HG03460 (cell line): Measurements from ENCODE around the gene EMX1.

Experiments
- ATAC-seq: cut with Tn5 transposase; IDR thresholded peaks from one replicate; pipeline ENCODE4 v1.9.1; 2021; ENCODE audit not compliant: unreplicated experiment

Gene EMX1

GRCh38 chr2:72924353-72925240 is 7.3 kb downstream of the EMX1 start:
- ATAC-seq: peak; percentile 47

GRCh38 chr2:72925328-72925943 is 8.1 kb downstream of the EMX1 start:
- no peak for ATAC-seq

DNA sequence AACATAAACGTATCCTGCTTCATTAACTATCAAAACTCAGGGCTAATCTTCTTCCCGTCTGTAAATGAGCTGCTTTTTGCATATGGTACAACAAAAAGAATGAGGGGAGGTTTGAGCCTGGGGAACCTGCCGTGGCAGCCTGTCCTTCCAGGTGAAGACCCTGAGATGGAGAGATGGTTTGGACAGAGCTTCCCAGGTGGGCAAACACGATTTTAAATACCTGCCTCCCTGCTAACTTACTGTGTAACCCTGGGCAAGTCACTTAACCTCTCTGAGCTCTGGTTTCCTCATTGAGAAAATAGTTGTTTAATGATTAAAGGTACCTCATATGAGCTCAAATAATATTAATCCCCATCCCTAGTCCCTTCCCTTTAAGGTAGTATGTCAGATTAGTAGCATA is 9.0 kb downstream of the EMX1 start:
- ATAC-seq: no peak

- no peak for ATAC-seq
These were observed 9.6 kb downstream of the EMX1 start for GRCh38 chr2:72926811-72927465.

DNA sequence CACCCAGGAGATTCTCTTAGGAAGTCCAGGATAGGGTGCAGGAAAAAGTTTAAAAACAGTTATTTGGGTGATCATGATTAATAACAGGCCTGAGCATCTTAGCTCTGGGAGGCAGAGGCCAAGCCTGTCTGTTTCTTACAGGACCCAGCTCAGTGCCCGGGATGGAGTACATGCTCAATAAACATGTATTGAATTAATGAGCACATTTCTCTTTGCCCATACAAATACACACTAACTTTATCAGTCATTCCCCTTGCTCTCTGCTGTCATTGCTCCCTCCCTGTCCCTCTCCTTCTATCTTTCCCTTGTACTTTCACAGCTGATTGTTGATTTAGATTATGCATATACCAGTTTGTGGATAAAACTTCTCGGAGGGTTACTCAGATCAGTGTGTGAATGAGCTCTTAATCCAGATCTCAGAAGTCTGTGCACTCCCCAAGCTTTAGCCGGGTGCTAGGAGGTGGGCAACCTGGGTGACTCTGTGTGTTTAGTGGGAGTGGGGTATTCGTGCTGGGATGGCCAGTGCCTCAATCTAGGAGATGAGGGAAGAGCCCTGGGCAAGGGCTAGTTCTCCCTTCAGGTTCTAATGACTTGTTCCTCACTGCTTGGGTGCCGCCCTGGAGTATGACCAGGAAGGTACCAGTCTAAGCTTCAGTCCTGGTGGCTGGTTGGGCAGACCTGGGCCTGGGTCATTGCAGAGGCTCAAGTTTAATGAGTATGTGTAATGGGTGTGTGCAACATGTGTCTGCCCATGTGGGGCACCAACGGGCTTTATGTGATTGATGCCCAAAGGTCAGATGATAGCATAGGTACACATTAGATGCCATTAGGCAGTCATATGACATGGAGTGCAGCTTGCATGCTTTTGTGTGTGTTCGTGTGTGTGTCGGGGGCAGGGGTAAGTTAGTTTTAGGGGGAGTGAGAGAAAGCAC is 10.6 kb downstream of the EMX1 start:
- no peak for ATAC-seq

GRCh38 chr2:72929010-72929409 is 11.7 kb downstream of the EMX1 start:
- ATAC-seq: no peak

DNA sequence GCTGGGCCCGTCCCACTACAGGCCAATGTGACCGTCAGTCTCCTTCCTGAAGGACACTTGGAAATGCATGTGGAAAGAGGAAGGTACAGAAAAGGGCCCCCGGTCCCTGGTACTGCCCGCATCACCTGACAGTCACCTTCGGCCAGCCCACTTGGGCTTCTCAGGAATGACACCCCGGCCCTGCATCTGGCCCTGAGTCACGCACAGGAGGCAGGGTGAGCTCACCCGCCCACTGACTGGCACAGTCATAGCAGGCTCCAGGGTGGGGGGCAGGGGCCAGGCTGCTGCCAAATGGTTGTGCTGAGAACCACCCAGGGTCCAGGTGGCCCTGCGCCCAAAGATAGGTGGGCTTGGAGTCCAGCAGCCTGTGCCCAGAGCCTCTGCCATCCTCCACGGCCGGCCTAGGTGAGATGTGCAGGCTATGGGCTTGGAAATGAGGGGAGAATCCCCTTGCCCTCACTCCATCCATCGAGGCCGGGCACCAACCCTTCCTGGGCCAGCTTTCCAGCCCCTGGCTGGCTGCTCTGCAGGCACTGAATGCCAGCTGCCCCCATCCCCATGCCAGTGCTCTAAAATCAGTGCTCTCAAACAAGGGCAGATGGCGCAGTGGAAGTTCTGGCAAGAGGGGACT is 14.1 kb downstream of the EMX1 start:
- no peak for ATAC-seq

DNA sequence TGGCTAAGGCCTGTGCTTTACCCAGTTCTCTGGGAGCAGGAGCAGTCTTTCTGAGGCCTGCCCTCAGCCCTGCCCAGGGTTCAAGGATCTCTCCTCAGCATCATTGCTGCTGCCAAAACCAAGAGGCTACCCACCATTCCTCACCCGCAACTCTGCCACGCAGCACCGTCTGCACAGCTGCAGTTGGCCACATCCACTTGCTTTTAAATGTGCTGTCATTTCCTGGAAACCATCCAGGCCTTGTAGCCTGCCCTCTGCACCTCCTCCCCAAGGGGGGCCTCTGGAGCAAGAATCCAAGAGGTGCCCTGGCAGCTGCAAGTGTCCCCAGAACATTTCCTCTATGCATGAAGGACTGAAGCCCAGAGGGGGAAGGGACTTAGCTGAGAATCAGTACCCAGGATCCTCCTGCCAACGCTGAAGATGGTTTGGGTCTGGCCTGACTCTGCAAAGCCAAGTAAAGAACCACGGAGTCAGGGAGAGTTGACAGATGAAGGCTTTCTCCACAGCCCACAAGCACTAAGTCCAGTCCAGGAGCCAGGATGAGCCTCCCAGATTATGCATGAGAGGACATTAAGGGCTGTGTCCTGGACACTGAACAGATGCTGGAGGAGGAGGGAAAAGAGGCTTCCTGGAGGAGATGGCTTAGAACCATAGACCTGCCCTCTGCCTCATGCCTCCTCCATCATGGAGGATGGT is 14.9 kb downstream of the EMX1 start:
- ATAC-seq: no peak

DNA sequence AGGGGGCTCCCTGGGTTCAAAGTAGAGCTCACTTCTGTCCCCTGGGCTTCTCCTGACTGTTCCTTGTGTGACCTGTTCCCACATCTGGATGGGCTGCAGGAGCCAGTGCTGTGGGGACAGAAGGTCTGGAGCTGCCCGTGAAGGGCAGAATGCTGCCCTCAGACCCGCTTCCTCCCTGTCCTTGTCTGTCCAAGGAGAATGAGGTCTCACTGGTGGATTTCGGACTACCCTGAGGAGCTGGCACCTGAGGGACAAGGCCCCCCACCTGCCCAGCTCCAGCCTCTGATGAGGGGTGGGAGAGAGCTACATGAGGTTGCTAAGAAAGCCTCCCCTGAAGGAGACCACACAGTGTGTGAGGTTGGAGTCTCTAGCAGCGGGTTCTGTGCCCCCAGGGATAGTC is 15.5 kb downstream of the EMX1 start:
- no peak for ATAC-seq

DNA sequence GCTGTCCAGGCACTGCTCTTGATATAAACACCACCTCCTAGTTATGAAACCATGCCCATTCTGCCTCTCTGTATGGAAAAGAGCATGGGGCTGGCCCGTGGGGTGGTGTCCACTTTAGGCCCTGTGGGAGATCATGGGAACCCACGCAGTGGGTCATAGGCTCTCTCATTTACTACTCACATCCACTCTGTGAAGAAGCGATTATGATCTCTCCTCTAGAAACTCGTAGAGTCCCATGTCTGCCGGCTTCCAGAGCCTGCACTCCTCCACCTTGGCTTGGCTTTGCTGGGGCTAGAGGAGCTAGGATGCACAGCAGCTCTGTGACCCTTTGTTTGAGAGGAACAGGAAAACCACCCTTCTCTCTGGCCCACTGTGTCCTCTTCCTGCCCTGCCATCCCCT is 15.9 kb downstream of the EMX1 start:
- no peak for ATAC-seq

- ATAC-seq: no peak
These were observed 16.4 kb downstream of the EMX1 start for GRCh38 chr2:72933646-72934151.

GRCh38 chr2:72934683-72935610 is 17.6 kb downstream of the EMX1 start:
- ATAC-seq: no peak

DNA sequence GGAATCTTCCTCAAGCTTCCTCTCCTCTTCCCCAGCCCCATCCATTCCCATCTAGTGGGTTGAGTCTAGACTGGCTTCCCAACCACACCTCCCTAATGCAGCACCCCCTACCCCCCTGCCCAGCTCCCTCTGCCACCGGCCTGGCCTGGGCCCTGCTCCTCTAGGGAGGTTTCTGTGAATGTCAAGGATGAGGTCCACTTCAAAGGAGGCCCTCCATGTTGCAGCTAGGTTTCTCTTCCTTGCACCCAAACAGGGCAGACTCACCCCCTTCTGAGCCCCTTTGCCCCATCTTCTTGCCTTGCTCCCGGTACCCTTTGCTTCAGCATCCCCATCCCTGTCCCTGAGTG is 18.3 kb downstream of the EMX1 start:
- no peak for ATAC-seq

- no peak for ATAC-seq
These were observed 19.5 kb downstream of the EMX1 start for GRCh38 chr2:72936660-72937355.

GRCh38 chr2:72937356-72937669 is 20.0 kb downstream of the EMX1 start:
- ATAC-seq: no peak

DNA sequence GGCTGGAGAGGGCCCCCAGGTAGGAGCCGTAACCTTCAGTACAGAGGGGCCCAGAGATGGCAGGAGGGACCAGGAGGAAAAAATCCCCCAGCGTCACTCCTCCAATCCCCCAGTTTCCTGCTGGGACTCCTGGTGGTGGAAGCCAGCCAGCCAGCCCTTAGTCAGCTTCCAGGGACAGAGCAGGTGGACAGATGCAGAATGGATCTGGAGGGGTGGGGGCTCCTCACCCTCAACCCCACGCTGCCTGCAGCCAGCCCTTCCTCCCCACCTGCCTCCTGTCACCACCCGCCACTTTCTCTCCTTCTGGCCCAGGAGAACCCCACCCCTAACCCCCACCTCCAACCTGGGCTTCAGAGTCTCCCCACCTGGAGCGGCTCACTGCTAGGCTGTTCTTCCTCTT is 21.1 kb downstream of the EMX1 start:
- ATAC-seq: no peak

DNA sequence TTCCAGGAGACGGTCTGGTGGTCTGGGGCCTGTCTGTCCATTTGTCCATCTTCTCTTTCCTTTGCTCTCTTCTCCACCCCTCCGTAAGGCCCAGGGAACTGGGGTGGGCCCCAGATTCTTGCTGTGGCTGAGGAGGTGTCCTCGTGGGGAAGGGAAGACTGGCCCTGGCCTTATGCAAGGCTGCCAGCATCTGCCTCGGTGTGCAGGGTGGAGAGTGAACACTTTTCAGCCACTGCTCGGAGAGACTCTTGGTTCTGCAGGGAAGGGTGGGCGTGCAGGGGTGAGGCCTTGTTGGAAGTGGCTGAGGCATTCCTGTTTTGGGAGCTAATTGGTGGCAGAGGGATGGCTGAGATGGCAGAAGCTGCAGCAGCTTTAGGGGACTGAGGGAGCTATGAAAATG is 23.0 kb downstream of the EMX1 start:
- ATAC-seq: no peak

DNA sequence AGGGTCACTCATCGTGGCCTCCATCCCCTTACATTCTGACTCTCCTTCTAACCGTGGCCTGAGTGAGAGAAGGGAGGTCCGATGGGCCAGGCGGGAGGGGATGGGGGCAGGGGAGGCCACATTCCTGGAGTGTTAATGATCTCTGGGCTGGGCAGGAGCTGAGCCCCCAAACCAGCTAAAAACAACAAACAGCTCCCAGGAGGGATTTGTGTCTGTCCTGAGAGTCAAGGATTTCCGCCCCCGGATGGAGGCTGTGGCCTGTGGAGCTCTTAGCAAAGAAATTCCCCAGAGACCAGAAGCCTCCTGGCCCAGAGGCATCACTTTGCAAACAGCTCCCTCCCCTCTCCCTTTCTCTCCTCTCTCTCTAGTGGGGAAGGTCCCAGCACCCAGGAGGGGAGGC is 23.5 kb downstream of the EMX1 start:
- no peak for ATAC-seq
